IPS-11a (cell line): ENCODE data around the gene OGT.
"Not testable (repeated sequence)": the region's sequence is repeated elsewhere in the genome, so short reads cannot be mapped to it uniquely, and the experiment has no call there.

ENCODE experiments used
- H3K4me3 ChIP-seq: one replicate; pipeline ENCODE4 v1.5.1; 2013; ENCODE audit warnings: low read depth, low read length, control low read depth

OGT gene

DNA sequence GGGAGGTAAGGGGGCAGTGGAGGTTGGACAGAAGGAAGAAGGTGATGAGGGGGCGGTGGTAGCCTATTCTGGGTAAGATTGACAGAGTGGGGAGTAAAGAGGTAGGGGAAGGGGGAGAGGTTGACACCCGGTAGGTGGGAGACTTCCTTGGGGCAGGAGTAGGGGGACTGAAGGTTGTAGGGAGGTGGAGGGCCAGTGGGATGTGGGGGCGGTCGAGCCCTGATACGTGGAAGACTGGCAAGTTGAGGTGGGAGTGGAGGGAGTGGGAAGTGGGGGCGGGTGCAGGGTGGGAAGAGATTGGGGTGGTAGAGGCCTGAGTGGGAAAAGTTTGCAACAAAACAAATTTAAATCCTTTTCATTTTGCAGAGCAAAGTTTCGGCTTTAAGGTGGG lies 47.1 kb downstream of the OGT start:
- H3K4me3 ChIP-seq = no peak overlapping the region

DNA sequence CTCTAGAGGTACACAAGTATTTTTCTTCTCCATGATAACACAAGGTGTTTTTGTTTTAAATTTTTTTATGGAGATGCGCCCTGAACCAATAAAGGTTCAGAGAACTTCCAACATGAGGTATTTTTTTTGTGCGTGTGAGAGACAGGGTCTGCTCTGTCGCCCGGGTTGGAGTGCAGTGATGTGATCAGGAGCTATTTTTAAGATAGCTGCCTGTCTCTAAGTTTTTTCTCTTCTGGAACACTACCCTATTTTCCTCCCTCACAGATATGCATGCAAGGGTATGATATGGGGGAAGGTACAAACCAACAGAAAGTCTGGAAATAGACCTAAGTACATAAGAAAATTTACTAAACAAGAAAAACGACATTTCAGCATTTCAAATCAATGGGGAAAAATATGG lies 48.3 kb downstream of the OGT start:
- H3K4me3 ChIP-seq = no peak overlapping the region

DNA sequence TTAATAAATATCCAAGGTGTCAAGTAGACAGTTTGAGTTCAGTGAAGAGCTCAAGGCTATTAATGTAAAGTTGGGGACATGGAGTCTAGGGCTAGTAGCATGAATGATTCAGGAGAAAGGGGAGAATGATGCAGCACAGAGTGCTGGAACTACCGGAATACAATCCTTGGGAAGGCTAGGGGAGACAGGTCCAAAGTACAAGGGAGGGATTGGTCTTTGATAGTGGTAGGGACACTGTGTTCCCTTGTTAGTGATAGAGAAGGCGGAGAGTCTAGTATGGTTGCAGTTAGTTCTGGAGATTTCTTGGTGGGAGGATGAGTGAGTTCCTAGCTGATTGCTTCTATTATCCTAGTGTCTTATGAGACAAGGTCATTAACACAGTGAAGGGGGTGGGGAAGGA lies 54.0 kb downstream of the OGT start:
- H3K4me3 ChIP-seq = no peak overlapping the region

DNA sequence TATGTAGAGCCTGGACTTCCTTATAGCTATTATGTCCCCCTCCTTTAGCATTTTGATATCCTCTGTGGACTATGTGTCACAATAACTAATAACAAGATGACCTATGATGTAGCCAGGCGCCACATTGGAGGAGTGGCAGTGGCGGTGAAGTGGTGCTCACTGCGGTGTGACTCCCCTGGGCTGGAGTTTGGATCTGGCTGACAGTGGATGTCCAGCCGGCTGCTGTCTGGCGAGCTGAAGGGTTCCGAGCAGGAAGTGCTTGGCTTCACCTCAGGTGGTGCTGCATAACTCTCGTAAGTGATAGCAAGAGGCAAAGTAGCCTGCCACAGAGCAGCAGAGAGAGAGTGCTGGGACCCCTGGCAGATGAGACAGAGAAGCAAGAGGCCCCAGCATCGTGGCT lies 60.3 kb downstream of the OGT start:
- not testable (repeated sequence) for H3K4me3 ChIP-seq

DNA sequence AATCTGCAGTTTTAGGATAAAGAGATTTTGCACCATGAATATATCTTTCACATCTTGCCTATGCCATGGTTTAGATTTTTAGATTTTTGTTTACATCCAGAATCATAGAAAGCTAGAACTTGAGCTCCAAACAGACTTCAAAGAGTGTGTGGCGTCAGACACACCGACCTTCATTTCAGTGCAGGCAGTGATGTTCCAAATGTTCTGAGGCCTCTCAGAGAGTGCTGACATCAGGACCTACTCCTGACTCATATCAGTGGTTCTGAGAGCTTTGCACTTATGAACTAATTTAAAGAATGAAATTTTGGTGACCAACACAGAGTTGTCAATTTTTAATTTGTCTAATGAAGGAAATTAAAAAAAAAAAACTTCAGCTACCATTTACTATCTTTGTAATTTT lies 67.1 kb downstream of the OGT start:
- H3K4me3 ChIP-seq = no peak overlapping the region

DNA sequence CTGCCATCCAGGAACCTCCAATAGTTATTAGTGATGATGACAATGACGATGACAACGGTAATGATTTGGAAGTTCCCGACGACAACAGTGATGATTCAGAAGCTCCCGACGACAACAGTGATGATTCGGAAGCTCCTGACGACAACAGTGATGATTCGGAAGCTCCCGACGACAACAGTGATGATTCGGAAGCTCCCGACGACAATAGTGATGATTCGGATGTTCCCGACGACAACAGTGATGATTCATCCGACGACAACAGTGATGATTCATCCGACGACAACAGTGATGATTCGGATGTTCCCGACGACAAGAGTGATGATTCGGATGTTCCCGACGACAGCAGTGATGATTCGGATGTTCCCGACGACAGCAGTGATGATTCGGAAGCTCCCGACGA lies 70.7 kb downstream of the OGT start:
- no peak overlapping the region for H3K4me3 ChIP-seq

DNA sequence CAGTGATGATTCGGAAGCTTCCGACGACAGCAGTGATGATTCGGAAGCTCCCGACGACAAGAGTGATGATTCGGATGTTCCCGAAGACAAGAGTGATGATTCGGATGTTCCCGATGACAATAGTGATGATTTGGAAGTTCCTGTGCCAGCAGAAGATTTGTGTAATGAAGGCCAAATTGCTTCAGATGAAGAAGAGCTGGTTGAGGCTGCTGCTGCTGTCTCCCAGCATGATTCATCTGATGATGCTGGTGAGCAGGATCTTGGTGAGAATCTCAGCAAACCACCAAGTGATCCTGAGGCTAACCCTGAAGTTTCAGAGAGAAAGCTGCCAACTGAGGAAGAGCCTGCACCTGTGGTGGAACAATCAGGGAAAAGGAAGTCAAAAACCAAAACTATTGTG lies 71.2 kb downstream of the OGT start:
- no peak overlapping the region for H3K4me3 ChIP-seq

DNA sequence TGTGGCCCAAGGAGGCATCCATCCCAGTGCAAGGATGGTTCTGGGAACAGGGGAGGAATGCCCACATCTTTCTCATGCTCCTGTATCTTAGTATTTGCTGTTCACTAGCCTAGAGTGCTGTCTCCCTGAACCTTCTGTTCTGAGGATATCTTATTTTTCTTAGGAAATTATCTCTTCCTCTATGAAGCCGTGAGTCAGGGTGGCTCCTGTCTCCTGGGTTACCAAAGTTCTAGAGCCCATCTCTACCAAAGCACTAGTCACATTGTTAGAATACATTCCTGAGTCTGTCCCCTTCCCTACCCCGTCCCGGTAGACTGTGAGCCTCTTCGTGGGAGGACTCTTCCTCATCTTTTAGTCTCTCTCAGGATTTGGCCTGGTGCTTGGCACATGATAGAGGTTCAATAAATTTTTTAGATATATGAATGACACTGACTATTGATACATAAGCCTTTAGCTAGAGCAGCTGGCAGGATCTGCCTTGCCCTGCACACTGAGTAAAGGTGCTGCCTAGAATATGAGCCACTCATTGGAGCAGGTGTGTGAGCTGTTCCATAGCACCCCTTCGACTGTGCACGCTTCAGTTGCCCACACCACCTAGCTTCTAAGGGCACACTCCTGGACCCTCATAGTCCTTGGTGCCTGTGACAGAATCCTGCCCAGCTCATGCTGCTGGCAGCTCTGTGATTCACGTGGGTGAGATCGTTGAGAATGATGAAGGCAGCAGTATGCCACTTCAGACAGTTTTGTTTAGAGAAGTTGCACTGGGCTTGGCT lies 72.1 kb downstream of the OGT start:
- no peak overlapping the region for H3K4me3 ChIP-seq

DNA sequence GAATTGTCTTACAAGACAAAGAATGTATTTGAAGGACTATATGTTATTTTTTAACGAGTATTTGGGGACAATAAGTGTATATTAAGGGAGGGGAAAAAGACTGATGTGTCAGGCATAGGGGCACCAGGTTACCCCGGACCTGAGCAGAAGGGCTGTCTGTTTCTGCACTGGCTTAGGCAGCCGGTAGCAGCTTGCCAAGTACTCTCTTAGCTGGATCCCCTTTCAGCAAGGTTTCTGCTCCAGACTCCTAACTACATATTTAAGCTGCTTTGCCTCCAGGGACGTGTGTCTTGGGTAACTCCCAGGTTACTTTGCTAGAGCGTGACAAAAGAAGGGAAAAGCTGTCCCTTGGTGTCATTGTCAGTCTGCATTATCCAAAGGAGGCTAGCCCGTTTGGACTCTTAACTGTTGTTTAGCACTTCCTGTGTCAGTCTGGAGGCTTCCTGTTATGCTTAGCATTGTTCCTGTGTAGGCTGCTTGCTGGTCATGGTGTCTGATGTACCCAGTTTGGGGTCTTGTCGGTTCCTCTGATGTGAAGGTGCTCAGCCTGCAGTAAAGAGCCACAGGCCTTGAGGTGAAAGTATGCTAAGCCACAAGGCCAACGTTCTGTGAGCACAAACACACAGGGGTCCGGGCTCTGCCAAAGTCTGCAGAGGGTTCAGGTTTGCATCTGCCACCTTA lies 73.8 kb downstream of the OGT start:
- no peak overlapping the region for H3K4me3 ChIP-seq

DNA sequence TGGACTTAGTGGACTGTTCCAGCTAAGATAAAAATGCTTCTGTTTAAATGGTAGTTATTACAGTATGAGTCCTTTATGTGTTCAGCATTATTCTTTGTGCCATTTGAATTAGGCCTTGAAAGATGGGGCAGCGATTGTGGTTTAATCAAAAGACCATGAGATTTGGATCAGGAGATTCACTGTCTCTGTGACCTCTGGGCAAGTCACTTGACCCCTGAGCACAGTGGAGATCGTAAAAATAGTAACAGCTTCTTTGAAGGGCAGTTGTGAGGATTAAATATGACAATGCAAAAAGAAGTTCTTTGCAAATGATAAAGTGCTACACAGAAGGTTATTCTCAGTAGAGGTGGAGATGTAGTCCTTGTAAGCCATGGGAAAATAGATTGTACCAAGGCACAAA lies 74.6 kb downstream of the OGT start:
- H3K4me3 ChIP-seq = no peak overlapping the region

DNA sequence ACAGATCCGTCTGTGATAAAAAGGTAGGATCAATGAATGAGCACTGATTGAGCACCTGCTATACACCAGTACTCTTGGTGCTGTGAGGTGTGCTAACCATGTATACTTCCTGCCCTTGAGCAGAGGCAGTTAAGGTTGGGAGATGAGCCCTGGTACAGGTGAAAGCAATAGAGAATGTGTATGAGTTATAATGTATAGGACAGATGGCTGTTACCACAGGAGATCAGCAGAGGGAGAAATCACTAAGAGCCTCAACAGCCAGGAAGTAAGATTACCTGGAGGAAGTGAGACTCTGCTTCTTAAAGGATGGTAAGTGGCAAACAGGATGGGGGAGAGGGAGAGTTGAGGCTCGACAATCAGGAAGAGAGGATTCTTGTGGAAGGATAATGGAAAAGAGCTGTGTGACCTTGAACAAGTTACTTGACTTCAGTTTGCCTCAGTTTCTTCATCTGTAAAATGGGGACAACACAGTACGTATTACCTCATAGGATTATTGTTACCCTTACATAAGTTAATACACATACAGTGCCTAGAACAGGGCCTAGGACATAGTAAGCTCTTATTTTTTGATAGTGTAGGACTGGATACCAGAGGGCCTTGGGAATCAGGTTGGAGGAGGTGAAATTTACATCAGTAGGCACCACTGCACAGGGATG lies 76.3 kb downstream of the OGT start:
- no peak overlapping the region for H3K4me3 ChIP-seq

DNA sequence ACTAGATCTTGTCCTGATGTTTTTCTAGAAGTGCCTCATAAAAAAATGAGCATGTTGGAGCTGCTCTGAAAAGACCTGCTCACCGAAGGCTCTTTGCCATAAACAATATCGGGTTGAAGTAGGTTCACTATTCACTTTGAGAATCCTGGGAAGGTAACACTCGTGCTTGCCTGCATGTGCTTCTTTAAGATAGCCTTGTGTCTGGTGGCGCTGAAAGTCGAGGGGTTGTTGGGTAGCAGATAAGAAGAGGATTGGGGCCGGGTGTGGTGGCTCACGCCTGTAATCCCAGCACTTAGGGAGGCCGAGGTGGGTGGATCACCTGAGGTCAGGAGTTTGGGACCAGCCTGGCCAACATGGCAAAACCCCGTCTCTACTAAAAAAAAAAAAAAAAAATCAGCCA lies 78.8 kb downstream of the OGT start:
- H3K4me3 ChIP-seq = not testable (repeated sequence)

DNA sequence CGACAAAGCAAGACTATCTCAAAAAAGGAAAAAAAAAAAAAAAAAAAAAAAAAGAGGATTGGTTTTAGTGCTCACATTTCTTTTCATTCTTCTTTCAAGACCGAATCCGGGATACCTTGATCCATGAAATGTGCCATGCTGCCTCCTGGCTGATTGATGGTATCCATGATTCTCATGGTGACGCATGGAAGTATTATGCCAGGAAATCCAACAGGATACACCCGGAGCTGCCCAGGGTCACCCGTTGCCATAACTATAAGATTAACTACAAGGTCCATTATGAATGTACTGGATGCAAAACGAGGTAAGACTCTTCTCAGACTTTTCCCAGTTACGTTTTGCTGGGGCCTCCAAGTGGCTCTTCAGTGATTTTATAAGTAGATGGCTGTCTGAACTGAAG lies 79.4 kb downstream of the OGT start:
- no peak overlapping the region for H3K4me3 ChIP-seq

DNA sequence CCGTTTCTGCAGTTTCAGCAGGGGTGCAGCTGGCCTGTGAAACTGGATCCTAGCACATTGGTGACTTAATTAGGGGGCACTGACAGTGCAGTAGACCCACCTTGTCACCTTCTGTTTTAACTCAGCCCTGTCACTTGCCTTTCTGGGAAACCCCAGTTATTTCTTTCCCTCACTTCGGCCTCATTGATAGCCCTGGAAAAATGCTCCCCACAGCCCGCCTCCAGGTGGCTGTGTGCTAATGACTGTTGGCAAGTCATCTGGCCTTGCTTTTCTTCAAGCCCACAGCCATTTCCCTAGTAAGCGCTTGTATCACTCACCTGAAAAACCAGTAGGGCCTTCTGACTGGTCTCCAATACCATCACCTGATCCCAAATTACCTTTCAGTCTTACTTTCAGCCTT lies 82.2 kb downstream of the OGT start:
- no peak overlapping the region for H3K4me3 ChIP-seq

DNA sequence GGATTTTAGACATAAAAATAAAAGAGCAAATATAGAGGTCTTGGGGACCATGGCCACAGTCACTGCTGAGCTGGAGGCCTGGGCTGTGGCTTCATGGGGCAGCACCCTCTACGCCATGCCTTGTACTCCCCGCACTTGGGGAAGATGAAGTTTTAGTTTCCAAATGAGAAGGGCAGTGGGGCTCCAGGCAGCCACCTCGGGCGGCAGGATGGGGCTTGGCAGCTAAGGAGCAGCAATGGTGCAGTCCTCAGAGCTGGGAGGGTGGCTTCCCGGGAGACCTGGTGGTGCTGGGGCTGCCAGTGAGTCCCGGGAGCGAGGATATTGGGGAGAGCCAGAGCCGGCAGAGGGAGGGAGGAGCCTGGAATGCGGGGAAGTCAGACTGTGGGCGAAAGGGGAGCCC lies 83.0 kb downstream of the OGT start:
- no peak overlapping the region for H3K4me3 ChIP-seq

DNA sequence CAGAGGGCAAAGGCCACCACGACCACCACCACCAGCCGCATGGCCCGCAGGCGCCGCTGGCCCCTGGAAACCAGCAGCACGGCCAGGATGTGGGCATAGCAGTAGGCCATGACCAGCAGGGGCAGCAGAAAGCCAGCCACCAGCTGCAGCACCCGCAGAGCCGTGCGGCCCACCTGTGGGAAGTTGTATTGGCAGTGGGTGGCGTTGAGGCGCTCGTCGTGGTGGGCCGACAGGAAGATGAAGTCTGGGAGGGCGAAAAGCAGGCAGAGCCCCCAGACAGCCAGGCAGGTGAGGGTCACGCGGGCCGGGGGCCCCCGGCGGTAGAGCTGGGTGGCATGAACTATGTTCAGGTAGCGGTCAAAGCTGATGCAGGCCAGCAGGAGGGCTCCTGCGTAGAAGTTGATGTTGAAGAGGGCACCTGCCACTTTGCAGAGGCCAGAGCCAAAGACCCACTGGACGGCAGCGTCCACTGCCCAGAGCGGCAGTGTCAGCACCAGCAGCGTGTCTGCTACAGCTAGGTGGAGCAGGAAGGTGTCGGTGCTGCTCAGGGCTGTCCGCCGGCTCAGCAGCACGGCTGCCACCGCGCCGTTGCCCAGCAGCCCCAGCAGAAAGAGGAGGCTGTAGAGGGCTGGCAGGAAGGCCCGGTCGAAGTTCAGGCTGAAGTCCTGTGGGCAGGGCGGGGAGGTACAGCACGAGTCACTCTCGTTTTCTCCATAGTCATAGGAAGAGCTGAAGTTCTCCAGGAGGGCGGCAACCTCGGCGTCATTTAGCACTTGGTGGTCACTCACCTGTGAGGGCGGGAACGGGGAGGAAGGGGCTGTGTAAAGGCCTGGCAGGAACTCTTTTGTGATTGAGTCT lies 84.0 kb downstream of the OGT start:
- no peak overlapping the region for H3K4me3 ChIP-seq

DNA sequence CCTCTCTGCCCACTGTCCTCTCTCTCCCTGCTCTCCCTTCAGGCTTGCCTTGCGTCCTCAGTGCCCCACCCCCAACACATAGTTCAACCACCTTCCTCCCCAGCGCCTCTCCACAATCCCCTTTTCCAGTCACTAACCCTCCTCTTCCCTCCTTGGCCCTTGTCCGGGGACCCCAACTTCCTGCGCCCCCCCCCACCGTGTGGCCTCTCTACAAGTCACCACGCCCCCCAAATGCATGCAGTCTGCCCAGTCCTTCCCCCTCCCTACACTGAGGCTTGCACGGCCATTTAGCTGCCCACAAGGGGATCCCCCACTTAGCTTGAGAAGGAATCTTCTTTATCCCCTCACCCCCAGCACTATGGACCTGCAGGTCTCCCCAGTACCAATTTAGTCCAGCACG lies 84.8 kb downstream of the OGT start:
- no peak overlapping the region for H3K4me3 ChIP-seq

DNA sequence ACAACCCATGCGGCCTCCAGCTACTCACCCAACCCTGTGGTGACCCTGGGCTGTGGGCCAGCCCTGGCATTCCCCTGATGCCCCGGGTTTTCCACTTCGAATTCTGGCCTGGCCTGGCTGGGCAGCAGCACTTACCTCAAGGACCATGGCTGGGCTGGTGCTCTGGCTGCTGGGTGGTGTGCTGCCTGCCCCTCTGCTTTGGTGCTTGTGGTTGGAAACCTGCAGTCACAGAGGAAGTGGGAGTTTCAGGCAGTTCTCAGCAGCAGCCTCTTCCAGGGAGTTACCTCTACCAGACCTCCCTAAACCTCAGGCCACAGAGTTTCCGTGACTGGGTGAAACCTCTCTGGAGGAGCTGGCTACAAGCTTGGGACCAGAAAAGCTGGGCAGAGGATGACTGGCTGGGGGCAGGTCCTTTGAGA lies 85.4 kb downstream of the OGT start, which contains the start of gene CXCR3:
Gene CXCR3 (minus strand): TSS at position 209 of the 419 bp plus-strand sequence. CDS start 62 bp downstream, at position 147.
- no peak within 1 kb of the TSS for H3K4me3 ChIP-seq

DNA sequence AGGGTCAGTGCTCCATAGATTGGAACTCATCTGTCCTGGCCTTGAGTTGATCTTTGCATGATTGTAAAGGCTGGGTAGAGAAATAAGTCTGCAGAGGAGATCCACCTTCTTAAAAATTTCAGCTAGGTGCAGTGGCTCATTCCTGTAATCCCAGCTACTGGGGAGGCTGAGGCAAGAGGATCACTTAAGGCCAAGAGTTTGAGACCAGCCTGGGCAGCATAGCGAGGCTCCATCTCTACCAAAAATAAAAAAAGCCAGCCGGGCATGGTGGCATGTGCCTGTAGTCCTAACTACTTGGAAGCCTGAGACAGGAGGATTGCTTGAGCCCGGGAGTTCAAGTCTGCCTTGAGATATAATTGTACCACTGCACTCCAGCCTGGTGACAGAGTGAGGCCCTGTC lies 85.9 kb downstream of the OGT start:
- no peak overlapping the region for H3K4me3 ChIP-seq

DNA sequence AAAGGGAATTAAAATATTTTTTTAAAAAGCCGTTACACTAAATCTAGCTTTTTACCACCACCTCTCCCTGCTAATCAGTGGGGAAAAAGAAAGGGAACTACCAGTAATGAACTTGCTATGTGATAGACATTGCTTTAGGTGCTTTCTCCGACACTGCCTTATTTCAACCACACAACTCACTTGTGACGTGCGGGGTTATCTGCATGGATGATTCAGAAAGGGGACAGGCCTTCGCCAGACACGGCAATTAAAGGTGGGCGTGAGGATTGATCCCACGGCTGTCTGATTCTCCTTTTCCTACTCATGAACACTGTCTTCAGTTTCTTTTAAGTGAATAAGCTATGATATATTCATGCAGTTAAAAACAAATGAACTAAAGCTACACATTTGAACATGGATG lies 86.3 kb downstream of the OGT start:
- H3K4me3 ChIP-seq = no peak overlapping the region

DNA sequence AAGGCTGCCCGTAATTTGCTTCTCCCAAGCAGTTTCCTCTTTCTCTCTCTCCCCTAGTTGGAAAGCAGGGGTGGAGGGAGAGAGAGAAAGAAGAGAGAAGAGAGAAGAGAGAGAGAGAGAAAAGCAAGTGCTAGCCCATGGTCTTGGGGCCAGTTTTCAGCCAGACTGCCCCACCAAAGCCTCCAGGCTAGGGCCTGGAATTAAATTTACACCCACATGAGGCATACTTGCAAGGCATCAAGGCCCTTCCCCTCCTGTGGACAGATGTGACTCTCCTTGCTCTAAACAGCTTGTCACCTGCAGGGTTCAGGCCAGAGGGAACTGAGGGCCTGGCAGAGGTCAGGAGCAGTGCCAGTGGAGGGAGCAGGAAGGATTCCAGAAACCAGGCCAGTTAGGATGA lies 87.1 kb downstream of the OGT start:
- no peak overlapping the region for H3K4me3 ChIP-seq
